HepG2 (cell line): ENCODE data around the gene KIF15. TPM values are rescaled to one million over a fixed set of nuclear protein-coding genes. Genes with fewer than 3 reads are reported as not detected.

Experiments used
- ATAC-seq: fragments of 200-7000 bp; cut with Tn5 transposase; 3 replicates; pipeline ENCODE4 v1.9.1; 2020; ENCODE audit warnings: mild to moderate bottlenecking, moderate library complexity
- BruUV-seq: library from RNA; stranded (reverse); fragments of 400-500 nt; replicated peaks from 2 replicates; lab custom pipeline; 2021; lab: Mats Ljungman, UMichigan
- CTCF ChIA-PET: fragments of 300-600 bp; formaldehyde crosslinking; extraction: SDS; loops from one replicate; lab custom pipeline; 2021; ENCODE audit warnings: low total read pairs, inconsistent platforms, low intra/inter-chr PET ratio; lab: Yijun Ruan, JAX
- POLR2A ChIA-PET: fragments of 350-600 bp; sonication (Branson Sonifier 250); formaldehyde crosslinking; loops from one replicate; lab custom pipeline; 2020; ENCODE audit warnings: antibody characterized with exemption, inconsistent platforms; lab: Yijun Ruan, JAX
- DNase-seq: peaks from one replicate; pipeline ENCODE4 v3.0.0-alpha.2; 2015; ENCODE audit warnings: low spot score
- FAIRE-seq: peaks from 3 replicates; lab custom pipeline; 2011; peaks lifted over from hg19 to GRCh38; lab: Jason Lieb, UNC
- H2AFZ ChIP-seq: one replicate; pipeline ENCODE4 v1.6.1; 2011; ENCODE audit warnings: low read length, inconsistent platforms
- H3K27ac ChIP-seq: fragments of 300-600 bp; 3 replicates; pipeline ENCODE4 v1.8.0; 2011; ENCODE audit warnings: mixed run types, mild to moderate bottlenecking, mixed read lengths, low read length, inconsistent platforms; ENCODE audit not compliant: insufficient read depth; ENCODE audit errors: extremely low read length
- H3K27me3 ChIP-seq, 2 experiments: fragments of 200-600 bp in 1 of 2; 2 replicates in 1 of 2; 3 replicates in 1 of 2; pipeline versions ENCODE4 v1.6.0 to v1.8.0; 2011; ENCODE audit warnings: low read length in 2 of 2, mild to moderate bottlenecking in 2 of 2, moderate library complexity in 2 of 2, inconsistent platforms in 1 of 2; ENCODE audit not compliant: insufficient read depth in 2 of 2, control insufficient read depth in 1 of 2
- H3K36me3 ChIP-seq, 2 experiments: fragments of 200-600 bp in 1 of 2; replicated peaks in 1 of 2; 2 replicates in 1 of 2; 3 replicates in 1 of 2; pipeline versions ENCODE4 v1.5.1 to v1.8.0; 2011; ENCODE audit warnings: low read length in 2 of 2, inconsistent platforms in 1 of 2; ENCODE audit not compliant: insufficient read depth in 2 of 2, control insufficient read depth in 1 of 2
- H3K4me1 ChIP-seq: 2 replicates; pipeline ENCODE4 v1.5.1; 2012; ENCODE audit warnings: low read length, inconsistent platforms; ENCODE audit not compliant: insufficient read depth
- H3K4me2 ChIP-seq: 2 replicates; pipeline ENCODE4 v1.6.0; 2011; ENCODE audit warnings: low read depth, low read length, inconsistent platforms
- H3K4me3 ChIP-seq, 3 experiments: fragments of 200-600 bp in 1 of 3; sonication (generic), shearing (Covaris generic) in 1 of 3; replicated peaks in 1 of 3; 2 replicates each; pipeline ENCODE4 v1.5.1; 2011 to 2016; ENCODE audit warnings: low read length in 3 of 3, inconsistent platforms in 2 of 3, low read depth in 2 of 3, mild to moderate bottlenecking in 2 of 3, control low read depth in 1 of 3, mixed read lengths in 1 of 3; ENCODE audit not compliant: insufficient read depth in 1 of 3
- H3K79me2 ChIP-seq: one replicate; pipeline ENCODE4 v1.6.1; 2011; ENCODE audit warnings: low read length, inconsistent platforms; ENCODE audit not compliant: insufficient read depth
- H3K9ac ChIP-seq: 2 replicates; pipeline ENCODE4 v1.6.0; 2011; ENCODE audit warnings: mild to moderate bottlenecking, low read depth, low read length, inconsistent platforms; ENCODE audit not compliant: insufficient read depth
- H3K9me3 ChIP-seq: 2 replicates; pipeline ENCODE4 v1.5.1; 2012; ENCODE audit warnings: mild to moderate bottlenecking, low read length
- H4K20me1 ChIP-seq: 2 replicates; pipeline ENCODE4 v1.6.0; 2011; ENCODE audit warnings: inconsistent platforms, mild to moderate bottlenecking, low read length, moderate library complexity; ENCODE audit not compliant: insufficient read depth
- GATA4 ChIP-seq: sonication (generic); IDR thresholded peaks from 2 replicates; pipeline ENCODE4 v1.6.1; 2016; ENCODE audit warnings: antibody characterized with exemption, low read depth, borderline replicate concordance
- HOMEZ ChIP-seq: IDR thresholded peaks from 2 replicates; pipeline ENCODE4 v1.6.1; 2016; ENCODE audit warnings: low read depth
- ZNF546 ChIP-seq: sonication (generic); formaldehyde crosslinking; conservative IDR thresholded peaks from 2 replicates; pipeline ENCODE4 v1.8.1; 2023; ENCODE audit warnings: mild to moderate bottlenecking, missing genetic modification reagents
- WGBS: methylation state at CpG from one replicate; pipeline ENCODE4 v1.1.6; 2017; ENCODE audit warnings: low lambda C conversion rate; 5-methylcytosine and 5-hydroxymethylcytosine counted together
- in situ Hi-C: cut with HindIII; loops from 2 replicates; pipeline ENCODE4 v1.10.0; 2017; ENCODE audit warnings: low pct_unique_long_range_greater_than_20kb; ENCODE audit not compliant: extremely low pct_ligation_motif_present
- intact Hi-C: fragments of 100-400 bp; cut with micrococcal nuclease; formaldehyde crosslinking; loops from one replicate; pipeline ENCODE4 v1.10.0; 2022; ENCODE audit not compliant: unreplicated experiment
- polyA plus RNA-seq, 8 experiments: library from polyadenylated mRNA; depleted of rRNA in 3 of 8; stranded (reverse) in 7 of 8; unstranded in 1 of 8; fragments of >200 nt; fragmentation: Illumina TruSeq in 4 of 8; extraction: Trizol in 4 of 8; gene quantifications; 2 replicates each; pipeline versions ENCODE4 v1.2.1 to v1.2.3, GENCODE V29; 2011 to 2016; ENCODE audit warnings: low read depth in 4 of 8, missing spikeins in 1 of 8, mixed read lengths in 1 of 8; ENCODE audit not compliant: insufficient read depth in 1 of 8
- total RNA-seq, 5 experiments: library from RNA; depleted of rRNA; stranded (reverse); fragments of >200 nt; fragmentation: Illumina TruSeq; extraction: Trizol; gene quantifications; 2 replicates each; pipeline ENCODE4 v1.2.3, GENCODE V29; 2016; ENCODE audit warnings: low read depth in 1 of 5
- TF ChIP-seq, protein P1 (sequence below): sonication (generic); formaldehyde crosslinking; IDR thresholded peaks from 2 replicates; pipeline ENCODE4 v1.4.0; 2020; ENCODE audit warnings: missing genetic modification reagents, borderline replicate concordance
- TF ChIP-seq, protein P2 (sequence below): sonication (generic); formaldehyde crosslinking; IDR thresholded peaks from 2 replicates; pipeline ENCODE4 v1.8.1; 2023; ENCODE audit warnings: missing genetic modification reagents, mild to moderate bottlenecking, borderline replicate concordance

The KIF15 gene
- total and polyA plus RNA-seq, 2 of the 13 experiments (the other 11 are each of a cell fraction or from before 2014, with no cell fraction given), result 4.8 to 33.8 TPM

- DNase-seq, result no peak
- no peak for ATAC-seq
- H3K27ac ChIP-seq, result no peak overlapping the region
- H3K4me1 ChIP-seq, result no peaks in the 10 kb centered on the region
- H3K9ac ChIP-seq, result no peak overlapping the region
- intact Hi-C loops, result no loop called here
- WGBS, result 84% methylated on average over 2 of the region's 2 CpGs
- no peak for FAIRE-seq
- H4K20me1 ChIP-seq, result no peaks in the 10 kb centered on the region
- in situ Hi-C loops, result no loop called here
- POLR2A ChIA-PET, result no interaction called here
- no peak overlapping the region for H2AFZ ChIP-seq
- no peak overlapping the region for H3K4me3 ChIP-seq
- no peaks in the 10 kb centered on the region for H3K79me2 ChIP-seq
- H3K36me3 ChIP-seq, result peaks cover 4 to 33% of the 10 kb centered on the region in 2 experiments
- TF ChIP-seq, protein P1, sequence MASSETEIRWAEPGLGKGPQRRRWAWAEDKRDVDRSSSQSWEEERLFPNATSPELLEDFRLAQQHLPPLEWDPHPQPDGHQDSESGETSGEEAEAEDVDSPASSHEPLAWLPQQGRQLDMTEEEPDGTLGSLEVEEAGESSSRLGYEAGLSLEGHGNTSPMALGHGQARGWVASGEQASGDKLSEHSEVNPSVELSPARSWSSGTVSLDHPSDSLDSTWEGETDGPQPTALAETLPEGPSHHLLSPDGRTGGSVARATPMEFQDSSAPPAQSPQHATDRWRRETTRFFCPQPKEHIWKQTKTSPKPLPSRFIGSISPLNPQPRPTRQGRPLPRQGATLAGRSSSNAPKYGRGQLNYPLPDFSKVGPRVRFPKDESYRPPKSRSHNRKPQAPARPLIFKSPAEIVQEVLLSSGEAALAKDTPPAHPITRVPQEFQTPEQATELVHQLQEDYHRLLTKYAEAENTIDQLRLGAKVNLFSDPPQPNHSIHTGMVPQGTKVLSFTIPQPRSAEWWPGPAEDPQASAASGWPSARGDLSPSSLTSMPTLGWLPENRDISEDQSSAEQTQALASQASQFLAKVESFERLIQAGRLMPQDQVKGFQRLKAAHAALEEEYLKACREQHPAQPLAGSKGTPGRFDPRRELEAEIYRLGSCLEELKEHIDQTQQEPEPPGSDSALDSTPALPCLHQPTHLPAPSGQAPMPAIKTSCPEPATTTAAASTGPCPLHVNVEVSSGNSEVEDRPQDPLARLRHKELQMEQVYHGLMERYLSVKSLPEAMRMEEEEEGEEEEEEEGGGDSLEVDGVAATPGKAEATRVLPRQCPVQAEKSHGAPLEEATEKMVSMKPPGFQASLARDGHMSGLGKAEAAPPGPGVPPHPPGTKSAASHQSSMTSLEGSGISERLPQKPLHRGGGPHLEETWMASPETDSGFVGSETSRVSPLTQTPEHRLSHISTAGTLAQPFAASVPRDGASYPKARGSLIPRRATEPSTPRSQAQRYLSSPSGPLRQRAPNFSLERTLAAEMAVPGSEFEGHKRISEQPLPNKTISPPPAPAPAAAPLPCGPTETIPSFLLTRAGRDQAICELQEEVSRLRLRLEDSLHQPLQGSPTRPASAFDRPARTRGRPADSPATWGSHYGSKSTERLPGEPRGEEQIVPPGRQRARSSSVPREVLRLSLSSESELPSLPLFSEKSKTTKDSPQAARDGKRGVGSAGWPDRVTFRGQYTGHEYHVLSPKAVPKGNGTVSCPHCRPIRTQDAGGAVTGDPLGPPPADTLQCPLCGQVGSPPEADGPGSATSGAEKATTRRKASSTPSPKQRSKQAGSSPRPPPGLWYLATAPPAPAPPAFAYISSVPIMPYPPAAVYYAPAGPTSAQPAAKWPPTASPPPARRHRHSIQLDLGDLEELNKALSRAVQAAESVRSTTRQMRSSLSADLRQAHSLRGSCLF, result no peak
- TF ChIP-seq HOMEZ (CRISPR knock-in tag) (no peak), GATA4 (no peak), ZNF546 (CRISPR knock-in tag) (no peak)
- TF ChIP-seq, protein P2, sequence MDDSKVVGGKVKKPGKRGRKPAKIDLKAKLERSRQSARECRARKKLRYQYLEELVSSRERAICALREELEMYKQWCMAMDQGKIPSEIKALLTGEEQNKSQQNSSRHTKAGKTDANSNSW, result no peak
- CTCF ChIA-PET, result no interaction called here
- H3K27me3 ChIP-seq, result no peaks in the 10 kb centered on the region
- BruUV-seq, result no TSS peak
- H3K9me3 ChIP-seq, result no peaks in the 10 kb centered on the region
- H3K4me2 ChIP-seq, result no peak overlapping the region
These were observed 41.7 kb downstream of the KIF15 start for GRCh38 chr3:44803298-44803697.
